Keratinocyte (primary cell): ENCODE results near the gene PUM1. TPM values are rescaled to one million over a fixed set of nuclear protein-coding genes. Genes with fewer than 3 reads are reported as not detected.

Experiments used
- DNase-seq: peaks from one replicate; pipeline ENCODE4 v3.0.0-alpha.2; 2011; ENCODE audit warnings: low read depth, missing footprints, low spot score
- FAIRE-seq: peaks from 2 replicates; lab custom pipeline; 2011; peaks lifted over from hg19 to GRCh38; lab: Jason Lieb, UNC
- H2AFZ ChIP-seq: 2 replicates; pipeline ENCODE4 v1.6.0; 2012; ENCODE audit warnings: low read length, control low read depth, inconsistent platforms; ENCODE audit not compliant: control insufficient read depth
- H3K27ac ChIP-seq: 2 replicates; pipeline ENCODE4 v1.5.1; 2011; ENCODE audit warnings: low read length; ENCODE audit not compliant: control insufficient read depth, insufficient read depth
- H3K27me3 ChIP-seq: 3 replicates; pipeline ENCODE4 v1.6.0; 2011; ENCODE audit warnings: low read length; ENCODE audit not compliant: control insufficient read depth, insufficient read depth; ENCODE audit errors: extremely low read depth
- H3K36me3 ChIP-seq, 2 experiments: 2 replicates in 1 of 2; 3 replicates in 1 of 2; pipeline ENCODE4 v1.5.1; 2011; ENCODE audit warnings: low read length in 2 of 2, mild to moderate bottlenecking in 1 of 2; ENCODE audit not compliant: control insufficient read depth in 2 of 2, insufficient read depth in 2 of 2; ENCODE audit errors: extremely low read depth in 1 of 2
- H3K4me1 ChIP-seq: 3 replicates; pipeline ENCODE4 v1.5.1; 2011; ENCODE audit warnings: low read length; ENCODE audit not compliant: control insufficient read depth, insufficient read depth; ENCODE audit errors: extremely low read depth
- H3K4me2 ChIP-seq: 3 replicates; pipeline ENCODE4 v1.6.0; 2011; ENCODE audit warnings: low read depth, low read length; ENCODE audit not compliant: control insufficient read depth, insufficient read depth; ENCODE audit errors: extremely low read depth
- H3K4me3 ChIP-seq, 3 experiments: fragments of 200-600 bp in 1 of 3; sonication (generic) in 1 of 3; 2 replicates in 2 of 3; 3 replicates in 1 of 3; pipeline ENCODE4 v1.5.1; 2011 to 2016; ENCODE audit warnings: low read length in 3 of 3, mild to moderate bottlenecking in 3 of 3, control low read depth in 2 of 3, inconsistent platforms in 1 of 3, low read depth in 1 of 3, mixed read lengths in 1 of 3, mixed run types in 1 of 3, moderate library complexity in 1 of 3; ENCODE audit not compliant: control insufficient read depth in 2 of 3, insufficient read depth in 2 of 3; ENCODE audit errors: extremely low read depth in 1 of 3
- H3K79me2 ChIP-seq: 2 replicates; pipeline ENCODE4 v1.6.0; 2012; ENCODE audit warnings: low read length; ENCODE audit not compliant: control insufficient read depth, insufficient read depth
- H3K9ac ChIP-seq: 3 replicates; pipeline ENCODE4 v1.6.0; 2011; ENCODE audit warnings: low read length; ENCODE audit not compliant: control insufficient read depth, insufficient read depth; ENCODE audit errors: extremely low read depth
- H3K9me1 ChIP-seq: 3 replicates; pipeline ENCODE4 v1.6.0; 2011; ENCODE audit warnings: low read length; ENCODE audit not compliant: control insufficient read depth, insufficient read depth; ENCODE audit errors: extremely low read depth
- H3K9me3 ChIP-seq: 2 replicates; pipeline ENCODE4 v1.5.1; 2012; ENCODE audit warnings: low read depth, low read length; ENCODE audit not compliant: control insufficient read depth
- H4K20me1 ChIP-seq: 3 replicates; pipeline ENCODE4 v1.6.0; 2011; ENCODE audit warnings: low read length; ENCODE audit not compliant: control insufficient read depth, insufficient read depth; ENCODE audit errors: extremely low read depth
- EZH2 ChIP-seq: IDR thresholded peaks from one replicate; pipeline ENCODE4 v1.6.1; 2012; ENCODE audit warnings: inconsistent platforms, mild to moderate bottlenecking, low read length, moderate library complexity
- dilution Hi-C: fragments of 300-500 bp; cut with MboI; formaldehyde crosslinking; loops from one replicate; pipeline ENCODE4 v1.7.0; 2020; ENCODE audit warnings: low sequenced_read_pairs; ENCODE audit not compliant: extremely low pct_ligation_motif_present
- polyA plus RNA-seq, 5 experiments: library from polyadenylated mRNA; depleted of rRNA in 3 of 5; stranded (reverse) in 3 of 5; stranded (forward) in 1 of 5; unstranded in 1 of 5; fragments of >200 nt; gene quantifications; 1 replicate in 1 of 5; 2 replicates in 3 of 5; 3 replicates in 1 of 5; pipeline versions ENCODE4 v1.2.1 to v1.2.3, GENCODE V29; 2011 to 2012; ENCODE audit warnings: missing spikeins in 2 of 5, low read depth in 1 of 5, low replicate concordance in 1 of 5
- TF ChIP-seq, protein P1 (sequence below), 3 experiments: IDR thresholded peaks in 1 of 3; conservative IDR thresholded peaks in 1 of 3; optimal IDR thresholded peaks in 1 of 3; 2 replicates in 2 of 3; 3 replicates in 1 of 3; pipeline versions ENCODE3 to v1.5.1; 2011; ENCODE audit warnings: low read length in 3 of 3, mild to moderate bottlenecking in 3 of 3, moderate library complexity in 2 of 3, control low read depth in 1 of 3, inconsistent platforms in 1 of 3; ENCODE audit not compliant: insufficient read depth in 2 of 3; ENCODE audit errors: extremely low read depth in 1 of 3

PUM1 gene
- polyA plus RNA-seq, 1 donor (not counting 4 experiments of a cell fraction or from before 2014, with no cell fraction given) = 68.6 TPM

DNA sequence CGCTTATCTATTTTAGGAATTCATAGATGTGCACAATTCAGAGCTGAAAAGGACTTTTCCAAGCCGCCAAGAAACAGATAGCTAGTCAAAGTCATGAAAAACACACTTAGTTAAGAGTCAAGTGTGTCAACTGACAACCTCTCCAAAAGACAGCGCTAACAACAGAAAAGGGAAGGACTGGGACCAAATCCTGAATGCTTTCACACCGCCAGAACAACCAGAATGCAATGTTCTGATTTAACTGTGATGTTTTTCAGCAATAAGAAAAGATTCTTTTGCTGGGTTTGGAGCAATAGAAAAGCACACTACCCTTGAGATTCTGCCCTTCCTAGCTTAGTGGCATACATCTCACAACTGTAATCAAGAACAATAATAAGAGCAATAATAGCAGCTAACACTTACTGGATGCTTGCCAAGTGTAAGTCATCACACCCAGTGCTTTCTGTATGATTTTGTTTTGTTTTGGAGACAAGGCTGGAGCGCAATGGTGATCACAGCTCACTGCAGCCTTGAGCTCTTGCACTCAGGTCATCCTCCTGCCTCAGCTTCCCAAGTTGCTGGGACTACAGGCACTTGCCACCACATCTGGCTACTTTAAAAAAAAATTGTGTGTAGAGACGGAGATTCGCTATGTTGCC, 123.1 kb downstream of the PUM1 start:
- Histone ChIP-seq H3K4me3 (no peak overlapping the region), H2AFZ (no peak overlapping the region), H4K20me1 (peaks cover 6% of the 10 kb centered on the region), H3K36me3 (peaks cover 25 to 49% of the 10 kb centered on the region in 2 experiments), H3K9me1 (no peaks in the 10 kb centered on the region), H3K27me3 (no peaks in the 10 kb centered on the region), H3K27ac (no peak overlapping the region), H3K79me2 (peaks cover 13% of the 10 kb centered on the region), H3K9me3 (no peaks in the 10 kb centered on the region), H3K4me1 (peaks cover 6% of the 10 kb centered on the region), H3K9ac (no peak overlapping the region), H3K4me2 (no peak overlapping the region)
- TF ChIP-seq EZH2 = no peak
- TF ChIP-seq, protein P1, sequence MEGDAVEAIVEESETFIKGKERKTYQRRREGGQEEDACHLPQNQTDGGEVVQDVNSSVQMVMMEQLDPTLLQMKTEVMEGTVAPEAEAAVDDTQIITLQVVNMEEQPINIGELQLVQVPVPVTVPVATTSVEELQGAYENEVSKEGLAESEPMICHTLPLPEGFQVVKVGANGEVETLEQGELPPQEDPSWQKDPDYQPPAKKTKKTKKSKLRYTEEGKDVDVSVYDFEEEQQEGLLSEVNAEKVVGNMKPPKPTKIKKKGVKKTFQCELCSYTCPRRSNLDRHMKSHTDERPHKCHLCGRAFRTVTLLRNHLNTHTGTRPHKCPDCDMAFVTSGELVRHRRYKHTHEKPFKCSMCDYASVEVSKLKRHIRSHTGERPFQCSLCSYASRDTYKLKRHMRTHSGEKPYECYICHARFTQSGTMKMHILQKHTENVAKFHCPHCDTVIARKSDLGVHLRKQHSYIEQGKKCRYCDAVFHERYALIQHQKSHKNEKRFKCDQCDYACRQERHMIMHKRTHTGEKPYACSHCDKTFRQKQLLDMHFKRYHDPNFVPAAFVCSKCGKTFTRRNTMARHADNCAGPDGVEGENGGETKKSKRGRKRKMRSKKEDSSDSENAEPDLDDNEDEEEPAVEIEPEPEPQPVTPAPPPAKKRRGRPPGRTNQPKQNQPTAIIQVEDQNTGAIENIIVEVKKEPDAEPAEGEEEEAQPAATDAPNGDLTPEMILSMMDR (optimal IDR thresholded peaks at IDR 0.05 in 1 of 3, IDR thresholded peaks at IDR 0.05 in 1 of 3, conservative IDR thresholded peaks at IDR 0.05 in 1 of 3; ENCODE audit: extremely low read depth in 1 of 3, insufficient read depth in 2 of 3, low read length in 3 of 3) = no peak
- DNase-seq (no peak), FAIRE-seq (no peak)
- dilution Hi-C loops = no loop called here

DNA sequence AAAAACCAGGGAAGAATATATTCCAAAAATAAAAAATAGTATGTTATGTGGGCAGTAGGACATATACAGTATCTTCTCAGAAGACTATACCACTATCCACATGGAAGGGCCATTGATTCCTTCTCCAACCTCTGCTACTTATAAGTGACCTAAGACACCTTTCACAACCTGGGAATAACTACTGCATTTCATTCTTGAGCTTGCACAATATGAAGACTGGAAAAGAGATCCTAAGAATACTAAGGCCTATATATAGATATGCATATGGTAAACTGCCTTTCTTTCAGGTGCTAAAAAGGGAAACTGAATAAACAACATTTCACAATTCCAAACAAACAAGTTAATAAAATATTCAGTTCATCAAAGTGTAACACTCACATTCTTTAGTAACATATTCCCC, 125.0 kb downstream of the PUM1 start:
- Histone ChIP-seq H3K4me1 (peaks cover 16% of the 10 kb centered on the region), H3K27me3 (no peaks in the 10 kb centered on the region), H3K27ac (no peak overlapping the region), H3K9ac (no peak overlapping the region), H3K9me1 (no peaks in the 10 kb centered on the region), H3K79me2 (peaks cover 9% of the 10 kb centered on the region), H3K4me2 (no peak overlapping the region), H3K9me3 (no peaks in the 10 kb centered on the region), H3K36me3 (peaks cover 26 to 52% of the 10 kb centered on the region in 2 experiments), H2AFZ (no peak overlapping the region), H3K4me3 (no peak overlapping the region), H4K20me1 (peaks cover 6% of the 10 kb centered on the region)
- TF ChIP-seq, protein P1 (optimal IDR thresholded peaks at IDR 0.05 in 1 of 3, IDR thresholded peaks at IDR 0.05 in 1 of 3, conservative IDR thresholded peaks at IDR 0.05 in 1 of 3; ENCODE audit: extremely low read depth in 1 of 3, insufficient read depth in 2 of 3, low read length in 3 of 3) = no peak
- TF ChIP-seq EZH2 = no peak
- dilution Hi-C loops = no loop called here
- FAIRE-seq = no peak
- no peak for DNase-seq
